Measurements from ENCODE around the gene RPL28. TPM values are rescaled to one million over a fixed set of nuclear protein-coding genes. Genes with fewer than 3 reads are reported as not detected.
A peak's percentile ranks its signal among the peaks of the same experiment; 100 is the strongest.

RPL28 gene
- total RNA-seq, 3 donors from 2014 or later, result 942 to 1,365 (median 1,241) TPM

DNA sequence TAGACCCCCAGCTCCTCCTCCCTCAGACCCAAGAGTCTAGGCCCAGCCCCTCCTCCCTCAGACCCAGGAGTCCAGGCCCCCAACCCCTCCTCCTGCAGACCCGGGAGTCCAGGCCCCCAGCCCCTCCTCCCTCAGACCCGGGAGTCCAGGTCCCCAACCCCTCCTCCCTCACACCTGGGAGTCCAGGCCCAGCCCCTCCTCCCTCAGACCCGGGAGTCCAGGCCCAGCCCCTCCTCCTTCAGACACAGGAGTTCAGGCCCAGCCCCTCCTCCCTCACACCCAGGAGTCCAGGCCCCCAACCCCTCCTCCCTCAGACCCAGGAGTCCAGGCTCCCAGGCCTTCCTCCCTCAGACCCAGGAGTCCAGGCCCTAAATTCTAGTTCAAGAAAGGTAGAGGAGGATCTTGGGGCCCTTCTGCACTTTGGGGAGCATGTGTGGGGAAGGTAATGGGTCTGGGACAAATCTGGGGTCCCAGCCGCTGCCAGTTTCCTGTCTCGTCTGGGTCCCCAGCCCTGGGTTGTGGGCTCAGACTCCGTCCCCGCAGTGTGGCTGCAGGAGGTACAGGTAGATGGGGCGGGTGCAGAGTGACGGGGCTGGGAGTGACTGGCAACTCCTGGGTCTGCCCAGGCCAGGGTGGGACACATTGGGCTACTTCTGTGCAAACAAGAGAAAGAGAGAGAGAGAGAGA is 12.3 kb upstream of the RPL28 start:
- intact Hi-C loops (cut with DNase I, micrococcal nuclease), result no loop called here

DNA sequence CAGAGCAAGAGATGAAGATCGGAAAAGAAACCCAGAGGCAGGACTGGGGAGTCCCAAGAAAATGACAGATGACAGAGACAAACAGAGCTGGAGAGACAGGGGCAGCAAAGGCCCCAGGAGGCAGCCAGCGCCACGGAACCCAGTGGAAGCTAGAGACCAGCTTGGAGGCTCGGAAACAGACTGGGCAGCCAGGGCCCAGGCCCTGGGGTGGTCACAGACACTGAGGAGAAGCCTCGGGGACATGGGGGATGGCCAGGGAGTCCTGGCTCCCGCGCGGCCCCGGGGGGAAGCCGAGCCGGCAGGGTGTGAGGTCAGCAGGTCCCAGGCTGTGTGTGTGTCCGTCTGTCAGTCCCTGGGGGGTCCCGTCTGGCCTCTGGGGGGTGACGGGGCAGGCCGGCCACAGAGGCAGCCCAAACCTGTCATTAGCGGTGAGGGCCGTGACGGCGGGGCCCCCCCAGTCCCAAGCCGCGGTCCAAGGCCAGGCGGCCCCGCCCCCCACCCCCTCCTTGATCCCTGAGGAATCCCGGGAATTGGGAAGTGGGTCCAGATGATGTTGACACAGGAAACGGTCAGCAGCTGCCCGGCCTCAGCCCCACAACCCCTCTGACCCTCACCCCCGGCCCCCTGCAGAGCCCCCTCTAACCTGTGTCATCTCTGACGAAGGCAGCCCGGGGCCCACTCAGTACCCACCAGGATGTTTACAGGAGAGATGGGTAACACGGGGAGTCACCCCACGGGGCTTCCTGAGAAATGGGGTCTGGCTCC is 11.6 kb upstream of the RPL28 start:
- Histone ChIP-seq H3K4me3 (no peak overlapping the region), H3K9me3 (no peaks in the 10 kb centered on the region), H3K36me3 (ENCODE audit: low read depth) (no peaks in the 10 kb centered on the region), H3K4me1 (ENCODE audit: low read depth) (peaks cover 2% of the 10 kb centered on the region)
- no peak for DNase-seq
- TF ChIP-seq, protein P1, sequence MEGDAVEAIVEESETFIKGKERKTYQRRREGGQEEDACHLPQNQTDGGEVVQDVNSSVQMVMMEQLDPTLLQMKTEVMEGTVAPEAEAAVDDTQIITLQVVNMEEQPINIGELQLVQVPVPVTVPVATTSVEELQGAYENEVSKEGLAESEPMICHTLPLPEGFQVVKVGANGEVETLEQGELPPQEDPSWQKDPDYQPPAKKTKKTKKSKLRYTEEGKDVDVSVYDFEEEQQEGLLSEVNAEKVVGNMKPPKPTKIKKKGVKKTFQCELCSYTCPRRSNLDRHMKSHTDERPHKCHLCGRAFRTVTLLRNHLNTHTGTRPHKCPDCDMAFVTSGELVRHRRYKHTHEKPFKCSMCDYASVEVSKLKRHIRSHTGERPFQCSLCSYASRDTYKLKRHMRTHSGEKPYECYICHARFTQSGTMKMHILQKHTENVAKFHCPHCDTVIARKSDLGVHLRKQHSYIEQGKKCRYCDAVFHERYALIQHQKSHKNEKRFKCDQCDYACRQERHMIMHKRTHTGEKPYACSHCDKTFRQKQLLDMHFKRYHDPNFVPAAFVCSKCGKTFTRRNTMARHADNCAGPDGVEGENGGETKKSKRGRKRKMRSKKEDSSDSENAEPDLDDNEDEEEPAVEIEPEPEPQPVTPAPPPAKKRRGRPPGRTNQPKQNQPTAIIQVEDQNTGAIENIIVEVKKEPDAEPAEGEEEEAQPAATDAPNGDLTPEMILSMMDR (IDR thresholded peaks at IDR 0.05), result no peak
- intact Hi-C loops (cut with DNase I, micrococcal nuclease), result no loop called here
- ATAC-seq, result peak; percentile 3

More for the DNA sequence above, 12.3 kb upstream of the RPL28 start:
- Histone ChIP-seq H3K9me3 (no peaks in the 10 kb centered on the region), H3K4me3 (no peak overlapping the region), H3K36me3 (ENCODE audit: low read depth) (no peaks in the 10 kb centered on the region), H3K4me1 (ENCODE audit: low read depth) (peaks cover 8% of the 10 kb centered on the region)
- ATAC-seq (peak; percentile 17), DNase-seq (no peak)
- TF ChIP-seq, protein P1 (IDR thresholded peaks at IDR 0.05), result no peak

DNA sequence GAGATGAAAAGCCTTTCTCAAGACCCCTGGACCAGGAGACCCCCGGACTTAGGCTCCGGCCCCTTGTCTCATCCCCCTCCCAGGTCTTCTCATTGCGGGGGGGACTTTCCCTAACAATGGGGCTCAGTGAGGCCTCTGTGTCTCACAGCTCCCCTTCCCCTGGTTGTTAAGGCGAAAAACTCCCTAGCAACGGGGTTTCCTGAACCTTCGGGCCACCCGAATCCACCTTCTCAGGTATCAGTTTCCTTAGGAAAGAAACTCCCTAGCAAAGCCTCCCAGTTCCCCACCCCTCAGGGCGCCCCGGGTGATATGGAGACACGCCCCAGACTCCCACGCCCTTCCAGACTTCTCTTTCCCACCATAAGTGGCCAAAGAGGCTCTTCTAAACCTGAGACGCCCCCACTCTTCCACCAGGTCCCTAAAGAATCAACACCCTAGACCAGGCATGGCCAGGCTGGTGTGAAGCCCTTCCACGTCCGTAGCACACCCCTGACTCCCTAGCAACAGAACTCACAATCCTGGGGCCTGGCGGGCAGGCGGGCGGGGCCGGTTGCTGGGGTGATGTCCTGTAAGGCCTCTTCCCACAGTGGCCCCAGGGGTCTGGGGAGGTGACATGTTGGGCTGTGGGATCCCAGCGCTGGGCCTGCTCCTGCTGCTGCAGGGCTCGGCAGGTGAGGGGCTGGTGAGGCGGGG is 9.3 kb upstream of the RPL28 start, which contains the start of gene TMEM190:
Gene TMEM190, plus strand, starts transcription at position 586 of the 693 bp plus-strand sequence. Its CDS starts 28 bp downstream, at position 614.
- TF ChIP-seq, protein P1 (IDR thresholded peaks at IDR 0.05), result no peak
- no peaks in the 10 kb centered on the region for H3K4me1 ChIP-seq (ENCODE audit: low read depth)
- ATAC-seq, result peak; percentile 43
- DNase-seq, result no peak
- H3K4me3 ChIP-seq, result no peak within 1 kb of the TSS
- intact Hi-C loops (cut with DNase I, micrococcal nuclease), result no loop called here
- no peaks in the 10 kb centered on the region for H3K9me3 ChIP-seq
- no peaks in the 10 kb centered on the region for H3K36me3 ChIP-seq (ENCODE audit: low read depth)

DNA sequence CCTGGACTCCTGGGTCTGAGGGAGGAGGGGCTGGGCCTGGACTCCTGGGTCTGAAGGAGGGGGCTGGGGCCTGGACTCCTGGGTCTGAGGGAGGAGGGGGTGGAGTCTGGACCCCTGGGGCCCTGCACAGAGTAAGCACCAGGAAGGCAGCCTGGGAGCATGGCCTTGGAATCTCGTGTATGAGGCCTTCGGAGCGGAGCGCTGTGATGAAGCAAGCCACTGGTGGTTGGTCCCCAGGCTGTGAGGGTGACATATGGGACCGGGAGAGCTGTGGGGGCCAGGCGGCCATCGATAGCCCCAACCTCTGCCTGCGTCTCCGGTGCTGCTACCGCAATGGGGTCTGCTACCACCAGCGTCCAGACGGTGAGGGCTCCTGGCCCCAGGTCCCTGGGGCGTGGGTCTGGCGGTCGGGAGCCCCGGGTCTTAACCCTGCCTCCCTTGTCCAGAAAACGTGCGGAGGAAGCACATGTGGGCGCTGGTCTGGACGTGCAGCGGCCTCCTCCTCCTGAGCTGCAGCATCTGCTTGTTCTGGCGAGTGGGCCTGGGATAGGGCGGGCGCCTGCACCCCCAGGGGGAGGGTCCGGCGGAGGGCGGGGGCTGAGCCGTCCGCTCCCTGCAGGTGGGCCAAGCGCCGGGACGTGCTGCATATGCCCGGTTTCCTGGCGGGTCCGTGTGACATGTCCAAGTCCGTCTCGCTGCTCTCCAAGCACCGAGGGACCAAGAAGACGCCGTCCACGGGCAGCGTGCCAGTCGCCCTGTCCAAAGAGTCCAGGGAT is 8.2 kb upstream of the RPL28 start:
- TF ChIP-seq, protein P1 (IDR thresholded peaks at IDR 0.05), result no peak
- no peak for DNase-seq
- Histone ChIP-seq H3K4me3 (no peak overlapping the region), H3K9me3 (no peaks in the 10 kb centered on the region), H3K36me3 (ENCODE audit: low read depth) (no peaks in the 10 kb centered on the region), H3K4me1 (ENCODE audit: low read depth) (no peaks in the 10 kb centered on the region)
- intact Hi-C loops (cut with DNase I, micrococcal nuclease), result no loop called here
- ATAC-seq, result no peak

DNA sequence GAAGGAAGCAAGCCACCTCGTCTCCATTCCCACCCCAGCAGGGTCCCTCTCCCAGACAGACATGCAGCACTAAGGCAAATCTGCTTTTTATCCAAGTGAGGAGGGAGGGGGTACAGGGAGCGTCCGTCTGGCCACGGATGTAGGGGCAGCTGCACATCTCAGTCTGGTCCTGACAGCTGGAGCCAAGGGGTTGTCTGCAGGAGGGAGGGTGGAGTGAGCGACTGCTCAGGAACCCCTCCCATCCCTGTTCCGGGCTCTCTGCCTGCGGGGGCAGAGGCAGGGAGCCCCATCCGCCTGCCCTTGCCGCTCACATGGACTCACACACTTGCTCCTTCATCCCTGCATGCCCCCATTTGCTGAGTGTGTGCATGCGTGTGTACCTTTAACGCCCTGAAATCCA is 6.6 kb upstream of the RPL28 start:
- TF ChIP-seq, protein P1 (IDR thresholded peaks at IDR 0.05), result no peak
- ATAC-seq (no peak), DNase-seq (no peak)
- Histone ChIP-seq H3K4me3 (no peak overlapping the region), H3K9me3 (no peaks in the 10 kb centered on the region), H3K4me1 (ENCODE audit: low read depth) (peaks cover 10% of the 10 kb centered on the region), H3K36me3 (ENCODE audit: low read depth) (no peaks in the 10 kb centered on the region)
- intact Hi-C loops (cut with DNase I, micrococcal nuclease), result no loop called here
